Small intestine (tissue), 7 donors: ENCODE data around the gene SPNS2. TPM values are rescaled to one million over a fixed set of nuclear protein-coding genes. Genes with fewer than 3 reads are reported as not detected.

Source experiments
- DNase-seq, 2 donors: peaks; one replicate each; pipeline versions ENCODE4 v3.0.0 to v3.0.0-alpha.2; 2013
- FAIRE-seq: peaks from 2 replicates; lab custom pipeline; 2012; peaks lifted over from hg19 to GRCh38; lab: Jason Lieb, UNC
- H3K27ac ChIP-seq, 3 donors: one replicate each; pipeline ENCODE4 v1.5.1; 2013; ENCODE audit warnings: low read length in 2 of 3, mild to moderate bottlenecking in 2 of 3, control low read depth in 1 of 3, inconsistent platforms in 1 of 3, low read depth in 1 of 3, moderate library complexity in 1 of 3
- H3K27me3 ChIP-seq, 3 donors: one replicate each; pipeline ENCODE4 v1.6.1; 2013; ENCODE audit warnings: low read length in 3 of 3, inconsistent platforms in 1 of 3; ENCODE audit not compliant: control insufficient read depth in 3 of 3, insufficient read depth in 3 of 3
- H3K36me3 ChIP-seq, 3 donors: one replicate each; pipeline ENCODE4 v1.6.1; 2013; ENCODE audit warnings: low read length in 3 of 3, inconsistent platforms in 1 of 3, low read depth in 1 of 3, mild to moderate bottlenecking in 1 of 3, moderate library complexity in 1 of 3; ENCODE audit not compliant: control insufficient read depth in 3 of 3, insufficient read depth in 2 of 3
- H3K4me1 ChIP-seq, 3 donors: one replicate each; pipeline ENCODE4 v1.6.1; 2013; ENCODE audit warnings: low read length in 2 of 3, inconsistent platforms in 1 of 3, low read depth in 1 of 3, mild to moderate bottlenecking in 1 of 3, moderate library complexity in 1 of 3; ENCODE audit not compliant: control insufficient read depth in 3 of 3, insufficient read depth in 2 of 3
- H3K4me3 ChIP-seq, 3 donors: one replicate each; pipeline ENCODE4 v1.5.1; 2013; ENCODE audit warnings: low read length in 3 of 3, control low read depth in 1 of 3, inconsistent platforms in 1 of 3, low read depth in 1 of 3, mild to moderate bottlenecking in 1 of 3, moderate library complexity in 1 of 3
- H3K9me3 ChIP-seq, 2 donors: one replicate each; pipeline ENCODE4 v1.6.1; 2013; ENCODE audit warnings: low read depth in 1 of 2, low read length in 1 of 2; ENCODE audit not compliant: control insufficient read depth in 2 of 2, insufficient read depth in 1 of 2
- WGBS, 3 donors: extraction: QIAGEN DNeasy Blood & Tissue Kit; methylation state at CpG; one replicate each; pipeline ENCODE4 v1.1.7; 2013; 5-methylcytosine and 5-hydroxymethylcytosine counted together
- polyA plus RNA-seq, 4 donors: library from polyadenylated mRNA; stranded (reverse) in 3 of 4; unstranded in 1 of 4; fragments of 200-250 nt in 3 of 4; fragments of 120-200 nt in 1 of 4; gene quantifications; one replicate each; pipeline versions ENCODE4 v1.2.1 to v1.2.3, GENCODE V29; 2013
- donor health status: healthy with polysubstance abuse.
- donor health status: control.
- donor health status: control.
- donor health status: Bipolar disorder and iron deficiency.
- donor health status: healthy.

Gene SPNS2
- polyA plus RNA-seq, 4 donors, result 6.3 to 37.3 (median 22.3) TPM

DNA sequence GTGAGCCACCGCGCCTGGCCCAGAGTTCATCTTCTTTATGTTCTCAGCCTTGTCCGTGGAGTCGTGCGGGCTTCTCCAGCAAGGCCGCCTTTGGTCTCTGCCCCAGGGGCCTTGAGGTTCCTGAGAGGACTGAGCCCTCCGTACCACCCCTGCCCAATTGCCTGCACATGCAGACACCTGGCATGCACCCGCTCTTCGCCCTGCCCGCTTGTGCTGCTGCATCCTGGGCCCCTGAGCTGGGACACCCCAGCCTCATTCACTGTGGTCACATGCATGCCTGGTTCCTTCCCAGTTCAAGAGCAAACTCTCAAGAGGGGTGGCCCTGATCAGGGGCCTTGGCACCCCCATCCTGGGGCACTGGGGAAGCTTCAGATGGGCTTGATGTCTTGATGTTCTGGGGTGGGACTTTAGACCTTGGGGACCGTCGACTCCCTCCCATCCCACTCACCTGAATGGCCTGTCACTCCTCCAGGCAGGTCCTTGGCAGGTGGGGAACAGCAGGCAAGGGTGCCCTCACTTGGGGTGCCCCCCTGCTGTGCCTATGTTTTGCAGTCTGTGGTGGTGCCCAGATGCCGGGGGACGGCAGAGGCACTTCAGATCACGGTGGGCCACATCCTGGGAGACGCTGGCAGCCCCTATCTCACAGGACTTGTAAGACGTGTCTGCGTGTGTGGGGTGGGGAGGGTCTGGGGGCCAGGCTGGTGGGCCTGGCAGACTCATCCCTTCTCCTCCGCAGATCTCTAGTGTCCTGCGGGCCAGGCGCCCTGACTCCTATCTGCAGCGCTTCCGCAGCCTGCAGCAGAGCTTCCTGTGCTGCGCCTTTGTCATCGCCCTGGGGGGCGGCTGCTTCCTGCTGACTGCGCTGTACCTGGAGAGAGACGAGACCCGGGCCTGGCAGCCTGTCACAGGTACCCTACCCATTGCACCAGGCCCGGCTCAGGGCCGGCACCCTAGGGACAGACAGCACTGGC lies 12.7 kb upstream of the SPNS2 start:
- DNase-seq (no peak), FAIRE-seq (no peak)
- WGBS, 3 donors, result 75 to 83% (median 78%) methylated on average over 29 to 31 of the region's 31 CpGs
- peak overlapping the region in 1 of 3 donors; percentile 36 for H3K27ac ChIP-seq
- peaks cover 2 to 46% (median 5%) of the 10 kb centered on the region in 3 donors for H3K4me1 ChIP-seq
- H3K4me3 ChIP-seq, result peak overlapping the region in 1 of 3 donors; percentile 34
- peaks cover 0 to 12% (median 0%) of the 10 kb centered on the region in 3 donors for H3K36me3 ChIP-seq
- H3K27me3 ChIP-seq, result no peaks in the 10 kb centered on the region
- H3K9me3 ChIP-seq, result no peaks in the 10 kb centered on the region

- H3K4me1 ChIP-seq, result peaks cover 2 to 43% (median 5%) of the 10 kb centered on the region in 3 donors
- H3K9me3 ChIP-seq, result no peaks in the 10 kb centered on the region
- DNase-seq (no peak), FAIRE-seq (no peak)
- no peak overlapping the region for H3K27ac ChIP-seq
- H3K27me3 ChIP-seq, result no peaks in the 10 kb centered on the region
- H3K4me3 ChIP-seq, result no peak overlapping the region
- H3K36me3 ChIP-seq, result peaks cover 0 to 12% (median 0%) of the 10 kb centered on the region in 3 donors
- WGBS, 3 donors, result 90 to 92% (median 91%) methylated on average over 8 of the region's 8 CpGs
Observed at GRCh38 chr17:4487296-4487695, 11.4 kb upstream of the SPNS2 start.

DNA sequence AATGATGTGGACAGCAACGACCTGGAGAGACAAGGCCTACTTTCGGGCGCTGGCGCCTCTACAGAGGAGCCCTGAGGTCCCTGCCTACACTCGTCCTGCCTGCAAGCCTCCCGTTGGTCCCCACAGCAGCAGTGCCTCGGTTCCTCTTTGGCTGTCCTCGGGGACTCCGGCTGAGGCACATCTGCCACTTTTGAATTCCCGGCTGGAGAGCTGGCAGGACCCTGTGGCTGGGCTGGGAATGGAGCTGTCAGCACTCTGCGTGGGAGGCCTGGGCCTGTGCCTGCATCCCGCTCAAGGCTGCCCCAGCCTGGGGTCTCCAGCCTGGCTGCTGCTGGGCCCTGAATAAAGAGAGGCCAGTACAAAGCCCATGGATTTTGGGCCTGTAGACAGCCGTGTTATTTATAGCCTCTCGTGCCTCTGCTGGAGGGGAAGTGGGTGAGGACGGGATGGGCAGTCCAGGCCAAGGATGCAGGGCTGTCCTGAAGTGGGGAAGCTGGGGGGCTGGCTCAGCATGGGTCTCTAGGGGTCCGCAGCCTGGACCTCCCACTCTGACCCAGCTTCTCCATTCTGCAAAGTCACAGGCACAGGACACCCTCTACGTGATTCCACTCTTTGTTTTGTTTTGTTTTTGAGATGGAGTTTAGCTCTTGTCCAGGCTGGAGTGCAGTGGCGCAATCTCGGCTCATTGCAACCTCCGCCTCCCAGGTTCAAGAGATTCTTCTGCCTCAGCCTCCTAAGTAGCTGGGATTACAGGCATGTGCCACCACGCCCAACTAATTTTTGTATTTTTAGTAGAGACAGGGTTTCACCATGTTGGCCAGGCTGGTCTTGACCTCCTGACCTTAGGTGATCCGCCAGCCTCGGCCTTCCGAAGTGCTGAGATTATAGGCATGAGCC lies 10.6 kb upstream of the SPNS2 start:
- Histone ChIP-seq H3K27me3 (no peaks in the 10 kb centered on the region), H3K36me3 (peaks cover 0 to 12% (median 0%) of the 10 kb centered on the region in 3 donors), H3K27ac (no peak overlapping the region), H3K4me3 (no peak overlapping the region), H3K4me1 (peaks cover 0 to 43% (median 5%) of the 10 kb centered on the region in 3 donors), H3K9me3 (no peaks in the 10 kb centered on the region)
- FAIRE-seq (no peak), DNase-seq (no peak)
- 76 to 93% (median 90%) methylated on average over 24 of the region's 24 CpGs for WGBS, 3 donors

GRCh38 chr17:4488989-4489595 lies 9.6 kb upstream of the SPNS2 start:
- peaks cover 0 to 38% (median 2%) of the 10 kb centered on the region in 3 donors for H3K4me1 ChIP-seq
- no peak overlapping the region for H3K27ac ChIP-seq
- FAIRE-seq (no peak), DNase-seq (no peak)
- H3K27me3 ChIP-seq, result no peaks in the 10 kb centered on the region
- peaks cover 0 to 12% (median 0%) of the 10 kb centered on the region in 3 donors for H3K36me3 ChIP-seq
- 91 to 92% (median 91%) methylated on average over 11 to 15 of the region's 15 CpGs for WGBS, 3 donors
- no peaks in the 10 kb centered on the region for H3K9me3 ChIP-seq
- no peak overlapping the region for H3K4me3 ChIP-seq

GRCh38 chr17:4490109-4490591 lies 8.5 kb upstream of the SPNS2 start:
- FAIRE-seq (no peak), DNase-seq (no peak)
- peaks cover 0 to 38% (median 2%) of the 10 kb centered on the region in 3 donors for H3K4me1 ChIP-seq
- 54 to 78% (median 69%) methylated on average over 9 of the region's 9 CpGs for WGBS, 3 donors
- no peaks in the 10 kb centered on the region for H3K9me3 ChIP-seq
- no peak overlapping the region for H3K4me3 ChIP-seq
- peaks cover 0 to 12% (median 0%) of the 10 kb centered on the region in 3 donors for H3K36me3 ChIP-seq
- H3K27ac ChIP-seq, result peak overlapping the region in 1 of 3 donors; percentile 44
- H3K27me3 ChIP-seq, result no peaks in the 10 kb centered on the region

GRCh38 chr17:4490637-4491061 lies 8.0 kb upstream of the SPNS2 start:
- no peaks in the 10 kb centered on the region for H3K9me3 ChIP-seq
- H3K4me3 ChIP-seq, result no peak overlapping the region
- H3K27me3 ChIP-seq, result no peaks in the 10 kb centered on the region
- peaks cover 0 to 12% (median 0%) of the 10 kb centered on the region in 3 donors for H3K36me3 ChIP-seq
- FAIRE-seq, result no peak
- H3K4me1 ChIP-seq, result peaks cover 0 to 37% (median 2%) of the 10 kb centered on the region in 3 donors
- peak overlapping the region in 1 of 3 donors; percentile 44 for H3K27ac ChIP-seq
- 79 to 88% (median 83%) methylated on average over 7 of the region's 7 CpGs for WGBS, 3 donors
- peak in 1 of 2 donors; percentile 45 for DNase-seq

GRCh38 chr17:4492721-4493561 lies 5.7 kb upstream of the SPNS2 start:
- H3K36me3 ChIP-seq, result peaks cover 0 to 8% (median 0%) of the 10 kb centered on the region in 3 donors
- H3K27me3 ChIP-seq, result no peaks in the 10 kb centered on the region
- FAIRE-seq (no peak), DNase-seq (peak; percentile 84 to 86)
- peaks cover 0 to 39% (median 2%) of the 10 kb centered on the region in 3 donors for H3K4me1 ChIP-seq
- peak overlapping the region; percentile 20 to 83 (median 80) for H3K27ac ChIP-seq
- WGBS, 3 donors, result 11 to 43% (median 23%) methylated on average over 20 of the region's 20 CpGs
- H3K9me3 ChIP-seq, result no peaks in the 10 kb centered on the region
- H3K4me3 ChIP-seq, result no peak overlapping the region
